HepG2 (cell line): Measurements from ENCODE around the gene PLCXD1. TPM values are rescaled to one million over a fixed set of nuclear protein-coding genes. Genes with fewer than 3 reads are reported as not detected.
A peak's percentile ranks its signal among the peaks of the same experiment; 100 is the strongest.

Experiments
- ATF3 ChIP-seq: sonication (generic); formaldehyde crosslinking; IDR thresholded peaks from 2 replicates; pipeline ENCODE4 v1.4.0; 2020; ENCODE audit warnings: missing genetic modification reagents
- CBX2 ChIP-seq, 2 experiments: fragments of 200-600 bp in 1 of 2; sonication (generic); formaldehyde crosslinking in 1 of 2; IDR thresholded peaks; 2 replicates each; pipeline versions ENCODE4 v1.7.0 to v1.8.1; 2018 to 2022; ENCODE audit warnings: low read depth in 2 of 2, low read length in 1 of 2, mild to moderate bottlenecking in 1 of 2, missing genetic modification reagents in 1 of 2
- DR1 ChIP-seq: sonication (generic); formaldehyde crosslinking; IDR thresholded peaks from 2 replicates; pipeline ENCODE4 v1.8.0; 2021; ENCODE audit warnings: mild to moderate bottlenecking, missing genetic modification reagents, inconsistent platforms
- HNRNPH1 ChIP-seq: fragments of 200-400 bp; formaldehyde crosslinking; optimal IDR thresholded peaks from 2 replicates; pipeline ENCODE3; 2017; ENCODE audit warnings: mild to moderate bottlenecking, low read depth, low read length
- HNRNPK ChIP-seq: fragments of 200-400 bp; formaldehyde crosslinking; IDR thresholded peaks from 2 replicates; pipeline ENCODE4 v1.6.1; 2018; ENCODE audit warnings: low read length, low read depth, moderate library complexity, mild to moderate bottlenecking; ENCODE audit not compliant: poor library complexity, severe bottlenecking
- IRX3 ChIP-seq: sonication (generic); formaldehyde crosslinking; IDR thresholded peaks from 2 replicates; pipeline ENCODE4 v1.8.1; 2023; ENCODE audit warnings: mild to moderate bottlenecking, low read depth, missing genetic modification reagents, borderline replicate concordance
- KAT7 ChIP-seq: IDR thresholded peaks from 2 replicates; pipeline ENCODE4 v1.6.1; 2018; ENCODE audit warnings: borderline replicate concordance, missing compliant biosample characterization
- KDM6A ChIP-seq: IDR thresholded peaks from 2 replicates; pipeline ENCODE4 v1.6.1; 2016; ENCODE audit warnings: low read depth
- KMT2B ChIP-seq: IDR thresholded peaks from 2 replicates; pipeline ENCODE4 v1.6.1; 2016; ENCODE audit warnings: missing genetic modification reagents, missing compliant biosample characterization
- MAFF ChIP-seq: IDR thresholded peaks from 2 replicates; pipeline ENCODE4 v1.6.1; 2011; ENCODE audit warnings: low read depth, low read length, improper control_type of control experiment
- MBD4 ChIP-seq: IDR thresholded peaks from 2 replicates; pipeline ENCODE4 v1.6.1; 2012; ENCODE audit warnings: low read length, inconsistent platforms, borderline replicate concordance
- PREB ChIP-seq: sonication (generic); formaldehyde crosslinking; IDR thresholded peaks from 2 replicates; pipeline ENCODE4 v1.4.0; 2020; ENCODE audit warnings: missing genetic modification reagents
- TGIF2 ChIP-seq: IDR thresholded peaks from 2 replicates; pipeline ENCODE4 v1.6.1; 2016; ENCODE audit warnings: control low read depth, missing compliant biosample characterization
- THAP8 ChIP-seq: sonication (generic); formaldehyde crosslinking; IDR thresholded peaks from 2 replicates; pipeline ENCODE4 v1.5.1; 2020; ENCODE audit warnings: missing genetic modification reagents, mild to moderate bottlenecking, borderline replicate concordance
- TOPORS ChIP-seq: sonication (generic); formaldehyde crosslinking; IDR thresholded peaks from 2 replicates; pipeline ENCODE4 v1.8.0; 2023; ENCODE audit warnings: mild to moderate bottlenecking, missing genetic modification reagents
- ZNF136 ChIP-seq: sonication (generic); formaldehyde crosslinking; IDR thresholded peaks from 2 replicates; pipeline ENCODE4 v1.8.1; 2022; ENCODE audit warnings: low read depth, mild to moderate bottlenecking, moderate library complexity, missing genetic modification reagents
- ZNF260 ChIP-seq: sonication (generic); formaldehyde crosslinking; IDR thresholded peaks from 2 replicates; pipeline ENCODE4 v1.4.0; 2020; ENCODE audit warnings: missing genetic modification reagents, low read depth, mild to moderate bottlenecking, borderline replicate concordance
- ZNF350 ChIP-seq: sonication (generic); formaldehyde crosslinking; IDR thresholded peaks from 2 replicates; pipeline ENCODE4 v1.4.0; 2020; ENCODE audit warnings: mild to moderate bottlenecking, low read depth, missing genetic modification reagents, borderline replicate concordance
- ZNF432 ChIP-seq: sonication (generic); formaldehyde crosslinking; IDR thresholded peaks from 2 replicates; pipeline ENCODE4 v1.5.0; 2020; ENCODE audit warnings: missing genetic modification reagents, mild to moderate bottlenecking, borderline replicate concordance
- ZNF512 ChIP-seq: sonication (generic); formaldehyde crosslinking; IDR thresholded peaks from 2 replicates; pipeline ENCODE4 v1.4.0; 2020; ENCODE audit warnings: mild to moderate bottlenecking, missing genetic modification reagents
- ZNF652 ChIP-seq: IDR thresholded peaks from 2 replicates; pipeline ENCODE4 v1.6.1; 2016; ENCODE audit warnings: low read depth, borderline replicate concordance
- ZNF740 ChIP-seq: sonication (generic); formaldehyde crosslinking; IDR thresholded peaks from 2 replicates; pipeline ENCODE4 v1.4.0; 2020; ENCODE audit warnings: missing genetic modification reagents
- polyA plus RNA-seq, 8 experiments: library from polyadenylated mRNA; depleted of rRNA in 3 of 8; stranded (reverse) in 7 of 8; unstranded in 1 of 8; fragments of >200 nt; fragmentation: Illumina TruSeq in 4 of 8; extraction: Trizol in 4 of 8; gene quantifications; 2 replicates each; pipeline versions ENCODE4 v1.2.1 to v1.2.3, GENCODE V29; 2011 to 2016; ENCODE audit warnings: low read depth in 4 of 8, missing spikeins in 1 of 8, mixed read lengths in 1 of 8; ENCODE audit not compliant: insufficient read depth in 1 of 8
- total RNA-seq, 5 experiments: library from RNA; depleted of rRNA; stranded (reverse); fragments of >200 nt; fragmentation: Illumina TruSeq; extraction: Trizol; gene quantifications; 2 replicates each; pipeline ENCODE4 v1.2.3, GENCODE V29; 2016; ENCODE audit warnings: low read depth in 1 of 5

PLCXD1 gene
- total and polyA plus RNA-seq, 2 of the 13 experiments (the other 11 are each of a cell fraction or from before 2014, with no cell fraction given): 87.7 to 153 TPM

- no peak for TF ChIP-seq KDM6A (CRISPR knock-in tag)
- no peak for TF ChIP-seq THAP8 (CRISPR knock-in tag)
- TF ChIP-seq MAFF: no peak
- no peak for TF ChIP-seq ZNF136 (CRISPR knock-in tag)
- no peak for TF ChIP-seq ZNF432
- TF ChIP-seq CBX2 (IDR thresholded peaks at IDR 0.05; ENCODE audit: low read depth, low read length): no peak
- no peak for TF ChIP-seq CBX2 (CRISPR knock-in tag; IDR thresholded peaks at IDR 0.05; ENCODE audit: low read depth)
- 0 out of 2 replicates have a peak, but pooled peaks have one; percentile 14 for TF ChIP-seq KAT7 (CRISPR knock-in tag)
- TF ChIP-seq ATF3 (CRISPR knock-in tag): no peak
- no peak; the same call in 1 of the 2 replicates for TF ChIP-seq TGIF2 (CRISPR knock-in tag)
- TF ChIP-seq ZNF652 (CRISPR knock-in tag): no peak
- no peak for TF ChIP-seq ZNF512 (CRISPR knock-in tag)
- TF ChIP-seq TOPORS (CRISPR knock-in tag): 0 out of 2 replicates have a peak, but pooled peaks have one; percentile 13
- TF ChIP-seq DR1 (CRISPR knock-in tag): no peak
- TF ChIP-seq HNRNPH1: peak; percentile 45
- TF ChIP-seq HNRNPK: peak; percentile 13
- TF ChIP-seq KMT2B (CRISPR knock-in tag): 0 out of 2 replicates have a peak, but pooled peaks have one; percentile 13
- 0 out of 2 replicates have a peak, but pooled peaks have one; percentile 3 for TF ChIP-seq ZNF350 (CRISPR knock-in tag)
- TF ChIP-seq IRX3: 0 out of 2 replicates have a peak, but pooled peaks have one; percentile 32
- no peak for TF ChIP-seq ZNF740
- TF ChIP-seq MBD4: no peak
- no peak for TF ChIP-seq ZNF260 (CRISPR knock-in tag)
- TF ChIP-seq PREB: no peak
These were observed 37.0 kb downstream of the PLCXD1 start (continued) for GRCh38 chrX:318068-318738.
